GM18498 (cell line): Measurements from ENCODE around the gene BCAP31.
"Not testable (repeated sequence)": the region's sequence is repeated elsewhere in the genome, so short reads cannot be mapped to it uniquely, and the experiment has no call there.

Experiments used
- ATAC-seq: cut with Tn5 transposase; IDR thresholded peaks from one replicate; pipeline ENCODE4 v1.9.1; 2021; ENCODE audit warnings: mild to moderate bottlenecking, moderate library complexity; ENCODE audit not compliant: unreplicated experiment

BCAP31 gene

DNA sequence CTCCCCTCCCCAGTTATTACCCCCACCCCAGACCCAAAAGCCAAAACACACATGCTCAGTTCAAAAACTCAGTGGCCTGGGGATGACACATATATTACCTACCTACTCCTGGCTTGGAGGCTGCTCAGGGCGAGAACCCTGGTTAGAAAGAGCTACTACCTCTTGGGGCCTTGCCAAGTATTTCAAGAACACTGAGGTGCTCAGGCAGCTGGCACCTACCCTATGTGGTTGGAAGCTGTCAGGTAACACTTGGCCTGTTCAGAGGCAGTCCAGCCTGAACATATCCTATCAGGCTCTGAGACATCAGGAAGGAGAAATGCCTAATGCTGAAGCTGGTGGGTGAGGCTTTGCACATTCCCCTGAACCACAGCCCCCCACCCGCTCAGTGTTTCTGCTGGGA lies 4.9 kb downstream of the BCAP31 start:
- no peak for ATAC-seq

DNA sequence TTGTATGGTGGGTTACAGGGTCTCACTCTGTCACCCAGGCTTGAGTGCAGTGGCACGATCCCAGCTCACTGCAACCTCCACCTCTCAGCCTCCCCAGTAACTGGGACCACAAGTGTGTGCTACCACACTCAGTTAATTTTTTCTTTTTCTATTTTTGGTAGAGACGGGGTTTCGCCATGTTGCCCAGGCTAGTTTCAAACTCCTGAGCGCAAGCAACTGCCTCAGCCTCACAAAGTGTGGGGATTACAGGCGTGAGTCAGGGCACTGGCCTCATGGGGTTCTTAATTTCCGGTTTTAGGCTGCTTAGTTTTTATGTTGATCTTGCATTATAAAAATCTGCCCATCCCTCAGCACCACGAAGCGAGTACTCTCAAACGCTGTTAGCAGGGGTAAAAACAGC lies 6.7 kb downstream of the BCAP31 start:
- no peak for ATAC-seq

GRCh38 chrX:153714256-153714655 lies 9.9 kb downstream of the BCAP31 start:
- no peak for ATAC-seq

- ATAC-seq, result no peak
These were observed 14.2 kb downstream of the BCAP31 start for GRCh38 chrX:153709726-153710674.

- no peak for ATAC-seq
These were observed 15.8 kb downstream of the BCAP31 start for GRCh38 chrX:153708415-153708814.

GRCh38 chrX:153707406-153707805 lies 16.8 kb downstream of the BCAP31 start:
- ATAC-seq, result no peak

DNA sequence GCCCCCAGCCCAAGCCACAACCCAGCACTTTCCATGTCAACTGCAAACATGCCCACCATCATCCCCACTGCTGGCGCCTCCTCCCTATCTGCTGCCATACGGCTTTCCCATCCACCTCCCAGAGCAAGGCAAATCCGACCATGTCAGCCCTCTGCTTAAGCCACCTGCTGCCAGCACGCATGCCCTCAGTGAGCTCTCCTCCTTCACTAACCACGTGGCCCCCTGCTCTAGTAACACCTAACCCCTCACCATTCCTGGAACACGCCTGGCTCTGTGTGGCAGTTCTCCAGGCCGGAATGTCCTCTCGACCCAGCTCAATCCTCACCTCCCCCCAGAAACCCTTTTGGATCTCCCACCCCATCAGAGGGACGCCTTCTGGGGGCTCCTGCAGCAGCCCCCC lies 17.4 kb downstream of the BCAP31 start:
- no peak for ATAC-seq

- ATAC-seq, result not testable (repeated sequence)
These were observed 18.7 kb downstream of the BCAP31 start for GRCh38 chrX:153705403-153706060.

- not testable (repeated sequence) for ATAC-seq
These were observed 19.4 kb downstream of the BCAP31 start for GRCh38 chrX:153704631-153705402.

DNA sequence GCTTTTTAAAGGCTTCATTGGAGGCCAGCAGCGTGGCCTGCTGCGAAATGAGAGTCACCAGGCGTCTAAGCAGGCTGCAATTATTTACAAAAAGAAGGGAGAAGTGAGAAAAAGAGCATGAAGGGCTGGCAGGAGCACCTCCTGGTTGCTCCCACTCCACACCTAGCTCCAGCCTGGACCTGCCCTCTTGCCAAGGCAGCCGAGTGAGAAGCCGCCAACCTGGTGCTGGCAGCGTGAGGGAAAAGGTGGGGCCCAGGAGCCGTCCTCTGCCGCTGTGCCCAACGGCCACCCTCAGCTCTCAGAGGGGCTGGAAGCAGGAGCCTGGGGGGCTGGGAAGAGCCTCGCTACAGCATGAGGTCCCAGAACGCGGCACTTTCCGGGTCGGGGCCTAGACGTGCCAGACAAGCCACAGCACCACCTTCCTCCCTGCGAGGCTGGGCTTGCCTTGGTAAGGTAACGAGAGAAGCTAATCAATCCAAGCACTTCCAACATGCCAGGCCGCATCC lies 20.1 kb downstream of the BCAP31 start:
- ATAC-seq, result no peak

DNA sequence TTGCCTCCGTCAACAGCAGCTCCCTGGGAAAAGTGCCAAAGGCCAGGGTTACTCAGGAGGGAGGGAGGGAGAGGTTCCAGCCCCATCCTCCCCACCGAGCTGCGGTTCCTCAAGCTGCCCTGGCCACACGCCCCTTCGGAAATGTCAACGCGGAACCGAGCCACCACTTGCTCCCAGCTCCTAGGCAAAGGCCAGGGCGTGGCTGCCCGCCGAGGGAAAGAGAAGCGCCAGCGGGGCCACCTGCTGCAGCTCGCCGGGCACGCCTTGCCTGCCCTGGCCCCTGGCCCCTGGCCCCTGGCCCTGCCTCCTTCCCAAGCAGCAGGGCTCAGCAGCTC lies 21.2 kb downstream of the BCAP31 start:
- ATAC-seq, result no peak

DNA sequence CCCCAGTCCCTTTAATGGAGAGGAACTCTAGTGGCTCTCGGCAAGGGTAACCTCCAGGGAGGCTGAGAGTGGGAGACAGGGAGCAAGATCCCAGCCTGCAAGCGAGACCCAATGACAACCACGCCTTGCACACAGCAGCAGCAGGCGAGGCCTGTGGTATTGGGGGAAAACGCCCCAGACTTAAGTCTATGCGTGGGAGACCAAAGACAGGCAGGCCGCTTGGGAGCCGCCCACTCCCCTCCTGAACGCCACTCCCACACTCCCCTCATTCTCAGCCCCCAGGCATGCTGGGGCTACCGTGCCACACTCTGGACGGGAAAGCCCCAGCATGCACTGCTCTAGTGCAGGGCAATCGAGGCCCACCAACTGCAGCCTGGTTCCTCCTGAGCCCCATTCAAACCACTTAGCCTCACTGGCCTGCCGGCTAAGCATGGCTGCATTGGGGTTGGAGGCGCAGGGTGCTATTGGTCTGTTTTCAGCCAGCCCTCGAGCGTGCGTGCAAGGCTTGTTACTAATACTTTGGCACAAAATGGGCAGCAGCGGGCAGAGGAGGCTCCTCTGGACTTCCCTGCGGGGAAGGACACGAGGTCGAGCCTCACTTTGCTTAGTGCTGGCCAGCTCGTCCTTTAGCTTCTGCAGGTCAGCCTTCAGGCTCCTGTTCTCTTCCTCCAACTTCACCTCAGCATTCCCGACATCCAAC lies 21.7 kb downstream of the BCAP31 start:
- ATAC-seq, result no peak

GRCh38 chrX:153701706-153702105 lies 22.5 kb downstream of the BCAP31 start:
- ATAC-seq, result no peak

DNA sequence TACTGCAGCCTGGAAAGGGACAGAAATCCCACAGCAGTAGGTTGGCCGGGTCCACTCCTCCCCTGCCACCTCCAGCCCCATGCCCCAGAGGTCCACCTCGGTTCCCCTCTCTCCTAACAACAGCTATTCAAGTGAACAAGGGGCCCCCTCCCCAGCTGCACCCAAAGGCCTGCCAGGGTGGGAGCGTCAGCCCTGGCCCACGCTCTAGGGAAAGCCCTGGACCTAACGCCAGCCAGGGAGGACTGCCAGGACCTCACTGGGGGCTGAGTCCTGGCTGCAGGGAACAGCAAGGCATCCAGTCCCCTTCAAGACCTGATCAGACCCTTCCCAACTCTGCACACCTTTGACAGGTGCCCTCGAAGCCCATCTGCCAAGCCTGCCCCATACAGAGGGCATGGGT lies 23.2 kb downstream of the BCAP31 start:
- no peak for ATAC-seq

GRCh38 chrX:153700376-153700945 lies 23.7 kb downstream of the BCAP31 start:
- no peak for ATAC-seq

- ATAC-seq, result not testable (repeated sequence)
These were observed 24.3 kb downstream of the BCAP31 start for GRCh38 chrX:153699784-153700371.

DNA sequence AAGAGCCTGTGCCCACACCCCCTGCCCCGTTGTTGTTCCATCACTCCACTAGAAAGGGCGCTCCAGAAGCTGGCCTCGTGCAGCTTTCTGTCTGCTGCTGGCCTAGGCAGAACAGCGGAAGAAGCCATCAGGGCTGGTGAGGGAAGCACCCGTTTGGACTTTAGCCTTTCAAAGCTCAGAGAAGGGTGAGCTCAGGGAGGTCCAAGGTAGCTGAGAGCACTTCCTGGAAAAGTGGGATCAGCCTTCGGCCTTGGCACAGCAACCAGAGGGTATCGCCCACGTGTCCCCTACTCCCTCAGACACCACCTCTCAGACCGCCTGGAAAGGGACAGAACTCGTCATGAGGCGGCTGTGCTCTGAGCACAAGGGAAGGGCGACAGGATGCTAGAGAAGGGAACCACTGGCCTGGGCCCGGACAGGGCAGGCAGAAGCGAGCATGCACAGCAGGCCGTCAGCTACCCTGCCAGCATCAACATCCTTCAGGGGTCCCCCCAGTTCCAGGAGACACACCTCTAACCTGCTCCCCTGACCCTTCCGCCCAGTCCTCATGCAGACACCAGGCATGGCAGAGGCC lies 24.9 kb downstream of the BCAP31 start:
- not testable (repeated sequence) for ATAC-seq

DNA sequence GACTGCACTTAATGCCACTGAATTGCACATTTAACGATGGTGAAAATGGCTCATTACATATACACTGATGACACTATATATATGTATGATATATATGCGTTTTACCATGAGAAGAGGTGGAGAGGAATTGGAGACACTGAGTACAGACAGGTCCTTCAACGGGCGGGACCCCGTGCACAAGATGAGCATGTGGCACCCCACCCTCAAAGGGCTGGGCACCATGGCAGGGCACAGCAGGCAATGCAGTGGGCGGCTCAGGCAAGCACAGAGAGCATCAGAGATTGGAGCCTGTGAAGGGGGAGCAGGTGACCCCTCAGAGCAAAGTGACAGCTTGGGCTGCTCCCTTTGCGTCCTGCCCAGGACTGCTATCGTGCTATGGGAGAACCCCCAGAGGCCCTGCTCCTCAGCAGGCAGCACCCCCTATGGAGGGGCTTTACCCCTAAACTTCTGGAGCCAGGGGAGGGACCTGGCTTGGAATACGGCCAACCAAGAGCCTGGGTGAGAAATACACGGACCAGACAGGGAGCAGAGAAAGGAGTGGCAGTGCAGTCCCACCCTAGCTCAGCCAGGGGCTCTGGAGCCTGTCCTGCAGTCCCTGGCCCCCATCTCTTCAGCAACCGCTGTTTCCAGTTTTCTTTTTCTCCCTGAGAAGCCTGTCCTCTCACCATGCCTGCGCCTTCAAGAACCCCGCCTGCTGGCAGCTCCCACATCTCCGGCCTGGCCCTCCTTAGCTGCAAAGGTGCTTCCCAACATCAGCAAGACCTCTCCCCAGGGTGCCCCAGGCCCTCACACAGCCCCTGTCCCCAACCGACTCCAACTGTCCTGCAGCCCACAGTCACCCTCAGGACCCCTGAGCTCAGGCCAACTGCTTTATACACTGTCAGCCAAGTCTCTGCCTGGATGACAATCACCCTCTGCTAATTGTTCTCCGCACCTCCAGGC lies 26.0 kb downstream of the BCAP31 start:
- no peak for ATAC-seq
